ENCODE measurements around the gene UGT1A5. TPM values are rescaled to one million over a fixed set of nuclear protein-coding genes. Genes with fewer than 3 reads are reported as not detected.

Gene UGT1A5
- total RNA-seq, 1 donor from 2014 or later: 1.2 TPM

GRCh38 chr2:233818639-233819621 lies 106.2 kb downstream of the UGT1A5 start:
- no peaks in the 10 kb centered on the region for H3K27me3 ChIP-seq
- no peak for DNase-seq (ENCODE audit: extremely low spot score in 2 of 2)
- no peaks in the 10 kb centered on the region for H3K9me3 ChIP-seq
- H3K36me3 ChIP-seq: no peaks in the 10 kb centered on the region
- TF ChIP-seq POLR2A (IDR thresholded peaks at IDR 0.05) (no peak), POLR2AphosphoS5 (IDR thresholded peaks at IDR 0.05; ENCODE audit: insufficient read depth in 1 of 2, low read depth in 1 of 2) (no peak), CTCF (IDR thresholded peaks at IDR 0.05) (no peak)
- intact Hi-C loops (cut with DNase I): no loop called here
- H3K27ac ChIP-seq: no peak overlapping the region
- no peaks in the 10 kb centered on the region for H3K4me1 ChIP-seq
- H3K4me3 ChIP-seq: no peak overlapping the region

- TF ChIP-seq CTCF (IDR thresholded peaks at IDR 0.05) (no peak), POLR2A (IDR thresholded peaks at IDR 0.05) (no peak), POLR2AphosphoS5 (IDR thresholded peaks at IDR 0.05; ENCODE audit: insufficient read depth in 1 of 2, low read depth in 1 of 2) (no peak)
- H3K9me3 ChIP-seq: no peaks in the 10 kb centered on the region
- intact Hi-C loops (cut with DNase I): no loop called here
- no peaks in the 10 kb centered on the region for H3K27me3 ChIP-seq
- H3K4me1 ChIP-seq: no peaks in the 10 kb centered on the region
- H3K4me3 ChIP-seq: no peak overlapping the region
- no peaks in the 10 kb centered on the region for H3K36me3 ChIP-seq
- no peak for DNase-seq (ENCODE audit: extremely low spot score in 2 of 2)
- no peak overlapping the region for H3K27ac ChIP-seq
These were observed 107.4 kb downstream of the UGT1A5 start for GRCh38 chr2:233819884-233820773.

DNA sequence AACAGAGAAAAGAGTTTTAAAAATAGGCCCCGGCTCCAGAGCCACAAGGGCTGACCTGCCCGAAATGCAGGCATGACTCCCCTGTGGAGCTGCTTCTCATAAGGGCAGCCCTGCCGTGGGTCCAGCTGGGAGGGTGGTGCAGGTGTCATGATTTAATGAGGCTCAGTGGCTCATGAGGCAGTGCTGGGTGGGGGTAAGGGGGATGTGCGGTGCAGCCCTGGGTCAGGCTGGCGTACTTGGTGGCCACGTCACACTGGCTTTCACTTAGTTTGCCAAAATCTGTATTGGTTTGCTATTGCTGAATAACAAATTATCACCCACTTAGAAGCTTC lies 108.0 kb downstream of the UGT1A5 start:
- Histone ChIP-seq H3K27ac (no peak overlapping the region), H3K27me3 (no peaks in the 10 kb centered on the region), H3K4me1 (no peaks in the 10 kb centered on the region), H3K4me3 (no peak overlapping the region), H3K36me3 (no peaks in the 10 kb centered on the region), H3K9me3 (no peaks in the 10 kb centered on the region)
- intact Hi-C loops (cut with DNase I): no loop called here
- TF ChIP-seq CTCF (IDR thresholded peaks at IDR 0.05): no peak
- TF ChIP-seq POLR2A (IDR thresholded peaks at IDR 0.05): no peak
- TF ChIP-seq POLR2AphosphoS5 (IDR thresholded peaks at IDR 0.05; ENCODE audit: insufficient read depth in 1 of 2, low read depth in 1 of 2): no peak
- DNase-seq (ENCODE audit: extremely low spot score in 2 of 2): no peak

DNA sequence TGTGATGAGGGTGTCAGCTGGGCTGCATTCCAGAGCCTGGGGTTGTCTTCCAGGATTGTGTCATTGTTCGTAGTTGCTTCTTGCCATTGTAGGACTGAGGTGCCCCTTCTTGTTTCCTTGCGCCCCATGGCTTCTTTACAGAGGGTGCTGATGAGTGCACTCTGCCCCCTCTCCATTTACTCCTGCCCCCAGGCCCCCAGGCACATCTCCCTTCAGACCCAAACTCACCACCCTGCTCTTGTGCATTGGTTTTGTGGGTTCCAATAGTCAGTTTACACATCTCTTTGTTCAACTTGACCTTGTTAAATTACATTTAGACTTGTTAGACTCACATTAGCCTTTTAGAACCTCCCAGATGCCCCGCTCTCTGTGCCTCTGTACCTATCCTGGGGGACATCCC lies 108.5 kb downstream of the UGT1A5 start:
- Histone ChIP-seq H3K27ac (no peak overlapping the region), H3K9me3 (no peaks in the 10 kb centered on the region), H3K4me3 (no peak overlapping the region), H3K36me3 (no peaks in the 10 kb centered on the region), H3K4me1 (no peaks in the 10 kb centered on the region), H3K27me3 (no peaks in the 10 kb centered on the region)
- no peak for DNase-seq (ENCODE audit: extremely low spot score in 2 of 2)
- intact Hi-C loops (cut with DNase I): no loop called here
- TF ChIP-seq CTCF (IDR thresholded peaks at IDR 0.05): no peak
- no peak for TF ChIP-seq POLR2A (IDR thresholded peaks at IDR 0.05)
- TF ChIP-seq POLR2AphosphoS5 (IDR thresholded peaks at IDR 0.05; ENCODE audit: insufficient read depth in 1 of 2, low read depth in 1 of 2): no peak

Measured in vagina (tissue), 2 donors.